BLaER1 (cell line): ENCODE data around the gene STX18.
A peak's percentile ranks its signal among the peaks of the same experiment; 100 is the strongest.
"Not testable (repeated sequence)": the region's sequence is repeated elsewhere in the genome, so short reads cannot be mapped to it uniquely, and the experiment has no call there.

ENCODE experiments used
- H3K27ac ChIP-seq: shearing (Covaris generic); formaldehyde crosslinking; 2 replicates; pipeline ENCODE4 v1.8.1; 2022
- H3K27me3 ChIP-seq: shearing (Covaris generic); formaldehyde crosslinking; 2 replicates; pipeline ENCODE4 v1.8.1; 2022
- H3K36me3 ChIP-seq: shearing (Covaris generic); formaldehyde crosslinking; 2 replicates; pipeline ENCODE4 v1.8.1; 2022
- H3K4me1 ChIP-seq: shearing (Covaris generic); formaldehyde crosslinking; 2 replicates; pipeline ENCODE4 v1.8.1; 2022
- H3K4me2 ChIP-seq: shearing (Covaris generic); formaldehyde crosslinking; 2 replicates; pipeline ENCODE4 v1.8.1; 2022
- H3K4me3 ChIP-seq: shearing (Covaris generic); formaldehyde crosslinking; 2 replicates; pipeline ENCODE4 v1.8.1; 2022
- H3K9ac ChIP-seq: shearing (Covaris generic); formaldehyde crosslinking; 2 replicates; pipeline ENCODE4 v1.8.1; 2022
- H3K9me3 ChIP-seq: shearing (Covaris generic); formaldehyde crosslinking; 2 replicates; pipeline ENCODE4 v1.8.1; 2022
- H4K20me1 ChIP-seq: shearing (Covaris generic); formaldehyde crosslinking; 2 replicates; pipeline ENCODE4 v1.8.1; 2022
- Cebpa-rat ChIP-seq: shearing (Covaris generic); IDR thresholded peaks from 2 replicates; pipeline ENCODE4 v1.8.1; 2022

Gene STX18

DNA sequence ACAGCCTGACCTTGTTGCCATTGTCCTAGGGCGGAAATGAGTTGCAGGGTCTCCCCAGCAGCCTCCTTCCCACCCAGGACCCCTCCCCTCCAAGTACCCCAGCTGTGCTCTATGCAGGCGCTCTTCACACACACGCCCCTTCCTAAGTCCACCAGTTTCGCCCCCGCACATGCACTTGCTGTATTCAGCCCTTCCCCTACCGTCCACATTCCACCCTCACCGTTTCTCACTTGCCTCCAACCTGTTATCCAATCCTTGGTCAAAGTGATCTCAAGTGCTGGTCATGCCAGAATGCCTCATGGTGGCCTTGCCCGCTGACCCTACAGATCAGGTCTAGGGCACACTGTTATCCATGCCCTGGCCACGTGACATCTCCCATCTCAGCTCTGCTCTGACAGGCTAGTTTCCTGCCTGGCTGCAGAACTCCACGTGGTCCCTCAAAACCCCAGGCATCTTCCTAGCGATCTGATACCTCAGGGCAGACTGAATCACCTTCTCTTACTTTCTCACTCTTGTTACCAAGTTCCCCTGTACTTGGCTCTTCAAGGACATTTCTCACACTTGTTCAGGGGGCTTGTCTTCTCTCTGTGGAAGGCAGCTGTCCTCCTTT lies 115.2 kb downstream of the STX18 start:
- Histone ChIP-seq H4K20me1 (no peaks in the 10 kb centered on the region), H3K27me3 (no peaks in the 10 kb centered on the region), H3K9me3 (no peaks in the 10 kb centered on the region), H3K4me1 (peaks cover 13% of the 10 kb centered on the region; the same call in 1 of the 2 replicates), H3K4me3 (no peak overlapping the region), H3K36me3 (peaks cover 69% of the 10 kb centered on the region), H3K9ac (no peak overlapping the region), H3K4me2 (no peak overlapping the region), H3K27ac (no peak overlapping the region)
- no peak for TF ChIP-seq Cebpa-rat

GRCh38 chr4:4425696-4426095 lies 116.2 kb downstream of the STX18 start:
- H3K9me3 ChIP-seq: no peaks in the 10 kb centered on the region
- H3K4me2 ChIP-seq: no peak overlapping the region
- no peak overlapping the region for H3K27ac ChIP-seq
- TF ChIP-seq Cebpa-rat: no peak
- H4K20me1 ChIP-seq: no peaks in the 10 kb centered on the region
- H3K4me3 ChIP-seq: no peak overlapping the region
- no peaks in the 10 kb centered on the region for H3K27me3 ChIP-seq
- peaks cover 78% of the 10 kb centered on the region for H3K36me3 ChIP-seq
- peaks cover 13% of the 10 kb centered on the region; the same call in 1 of the 2 replicates for H3K4me1 ChIP-seq
- H3K9ac ChIP-seq: no peak overlapping the region

GRCh38 chr4:4425119-4425690 lies 116.6 kb downstream of the STX18 start:
- peaks cover 83% of the 10 kb centered on the region for H3K36me3 ChIP-seq
- H3K4me2 ChIP-seq: no peak overlapping the region
- H3K9ac ChIP-seq: no peak overlapping the region
- H4K20me1 ChIP-seq: no peaks in the 10 kb centered on the region
- no peaks in the 10 kb centered on the region for H3K27me3 ChIP-seq
- H3K27ac ChIP-seq: no peak overlapping the region
- no peak overlapping the region for H3K4me3 ChIP-seq
- H3K4me1 ChIP-seq: peaks cover 13% of the 10 kb centered on the region
- TF ChIP-seq Cebpa-rat: no peak
- H3K9me3 ChIP-seq: no peaks in the 10 kb centered on the region

DNA sequence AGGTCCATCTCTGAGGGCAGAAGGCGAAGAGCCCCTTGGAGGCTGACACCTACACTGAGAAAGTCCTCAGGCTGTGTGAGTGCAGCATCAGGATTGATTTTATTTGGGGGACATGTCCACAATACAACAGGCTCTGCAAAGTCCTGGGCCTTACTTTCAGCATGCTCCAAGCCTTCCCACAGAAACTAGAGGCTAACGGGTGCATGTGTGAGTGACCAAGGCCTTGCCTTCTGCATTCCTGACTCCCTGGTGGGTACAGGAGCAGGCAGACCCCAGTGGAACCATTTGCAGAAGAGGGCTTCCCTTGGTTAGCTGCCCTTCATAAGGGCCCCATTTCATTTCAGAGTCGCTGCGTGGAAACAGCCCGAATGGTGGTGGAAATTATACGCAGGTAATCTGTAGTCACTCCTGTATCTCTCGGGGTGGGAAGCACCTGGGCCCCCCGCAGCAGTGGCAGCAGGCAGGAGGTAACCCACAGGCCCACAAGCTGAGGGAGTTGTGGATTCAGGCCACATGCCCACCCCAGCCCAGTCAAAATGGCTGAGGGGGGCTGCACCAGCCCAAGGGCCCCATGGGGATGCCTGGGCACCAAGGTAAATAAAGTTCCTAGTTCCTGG lies 117.2 kb downstream of the STX18 start:
- Histone ChIP-seq H3K4me1 (peaks cover 19% of the 10 kb centered on the region), H3K36me3 (peaks cover 88% of the 10 kb centered on the region), H3K4me2 (no peak overlapping the region), H3K27me3 (no peaks in the 10 kb centered on the region), H3K9ac (no peak overlapping the region), H4K20me1 (no peaks in the 10 kb centered on the region), H3K27ac (no peak overlapping the region), H3K9me3 (no peaks in the 10 kb centered on the region), H3K4me3 (no peak overlapping the region)
- no peak for TF ChIP-seq Cebpa-rat

GRCh38 chr4:4423706-4424498 lies 117.9 kb downstream of the STX18 start:
- Histone ChIP-seq H3K36me3 (peaks cover 83% of the 10 kb centered on the region), H3K4me1 (peaks cover 27% of the 10 kb centered on the region), H3K9me3 (no peaks in the 10 kb centered on the region), H3K9ac (no peak overlapping the region), H4K20me1 (no peaks in the 10 kb centered on the region), H3K27me3 (no peaks in the 10 kb centered on the region), H3K4me3 (no peak overlapping the region), H3K27ac (no peak overlapping the region), H3K4me2 (no peak overlapping the region)
- TF ChIP-seq Cebpa-rat: no peak

DNA sequence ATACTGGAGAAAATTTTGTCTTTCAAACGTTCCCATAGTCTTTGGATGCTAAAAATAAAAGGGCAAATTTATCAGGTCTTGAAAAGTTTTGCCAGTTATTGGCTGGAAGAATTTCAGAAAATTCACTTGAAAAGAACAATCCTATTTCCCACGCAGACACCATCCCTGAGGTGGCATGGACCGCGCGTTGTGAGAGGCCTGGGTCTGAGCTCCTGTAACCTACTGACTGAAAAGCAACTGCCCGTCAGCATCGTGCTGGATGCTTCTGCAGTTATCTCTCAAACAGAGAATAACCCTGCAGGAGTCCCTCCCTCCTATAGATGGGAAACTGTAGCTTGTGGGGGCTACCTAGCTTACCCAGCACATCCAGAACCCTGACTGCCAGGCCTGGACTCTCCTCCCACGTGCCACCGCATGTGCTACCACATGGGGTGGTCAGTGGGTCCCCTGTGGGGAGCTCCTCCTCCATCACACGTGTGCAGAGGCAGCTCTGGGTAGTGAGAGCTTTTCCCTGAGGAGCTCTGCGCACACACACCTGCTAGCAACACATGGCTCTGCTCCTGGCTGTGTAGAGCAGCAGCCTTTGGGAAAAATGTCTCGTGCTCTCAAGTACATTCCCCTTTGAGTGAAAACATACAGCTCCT lies 118.9 kb downstream of the STX18 start:
- Histone ChIP-seq H3K27me3 (no peaks in the 10 kb centered on the region), H3K4me3 (no peak overlapping the region), H3K9me3 (no peaks in the 10 kb centered on the region), H4K20me1 (no peaks in the 10 kb centered on the region), H3K4me1 (peaks cover 36% of the 10 kb centered on the region), H3K9ac (no peak overlapping the region), H3K36me3 (peaks cover 74% of the 10 kb centered on the region), H3K4me2 (no peak overlapping the region), H3K27ac (no peak overlapping the region)
- no peak for TF ChIP-seq Cebpa-rat

DNA sequence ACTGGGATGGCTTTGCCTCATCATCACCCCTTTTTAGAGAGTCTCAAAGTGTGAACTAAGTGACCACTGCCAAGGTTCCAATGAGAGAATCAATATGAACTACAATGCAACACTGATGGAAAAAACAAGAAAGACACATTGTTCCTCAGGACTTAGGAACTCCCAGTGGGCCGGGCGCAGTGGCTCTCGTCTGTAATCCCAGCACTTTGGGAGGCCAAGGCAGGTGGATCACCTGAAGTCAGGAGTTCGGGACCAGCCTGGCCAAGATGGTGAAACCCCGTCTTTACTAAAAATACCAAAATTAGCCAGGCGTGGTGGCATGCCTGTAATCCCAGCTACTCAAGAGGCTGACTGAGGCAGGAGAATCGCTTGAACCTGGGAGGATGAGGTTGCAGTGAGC lies 119.7 kb downstream of the STX18 start:
- H3K4me3 ChIP-seq, H3K9ac ChIP-seq, H3K27me3 ChIP-seq, H4K20me1 ChIP-seq, H3K9me3 ChIP-seq, H3K27ac ChIP-seq, H3K4me2 ChIP-seq: not testable (repeated sequence)
- Histone ChIP-seq H3K4me1 (peaks cover 37% of the 10 kb centered on the region), H3K36me3 (peaks cover 74% of the 10 kb centered on the region)

DNA sequence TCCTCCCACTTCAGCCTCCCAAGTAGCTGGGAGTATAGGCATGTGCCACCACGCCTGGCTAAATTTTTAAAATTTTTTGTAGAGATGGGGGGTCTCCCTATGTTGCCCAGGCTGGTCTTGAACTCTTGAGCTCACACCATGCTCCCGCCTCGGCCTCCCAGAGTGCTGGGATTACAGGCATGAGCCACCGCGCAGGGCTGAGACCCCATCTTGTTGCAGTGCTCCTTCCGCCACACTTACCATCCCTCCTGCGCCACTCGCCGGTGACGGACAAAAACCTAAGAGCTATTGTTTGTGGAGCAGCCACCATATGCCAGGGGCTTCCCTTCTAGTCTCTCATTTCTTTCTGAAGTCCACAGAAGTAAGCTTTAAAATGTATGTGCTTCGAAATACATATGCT lies 120.5 kb downstream of the STX18 start:
- no peak overlapping the region for H3K4me2 ChIP-seq
- no peak overlapping the region for H3K4me3 ChIP-seq
- TF ChIP-seq Cebpa-rat: no peak
- no peaks in the 10 kb centered on the region for H3K9me3 ChIP-seq
- no peaks in the 10 kb centered on the region for H4K20me1 ChIP-seq
- H3K4me1 ChIP-seq: peaks cover 39% of the 10 kb centered on the region
- no peaks in the 10 kb centered on the region for H3K27me3 ChIP-seq
- no peak overlapping the region for H3K9ac ChIP-seq
- no peak overlapping the region for H3K27ac ChIP-seq
- peaks cover 70% of the 10 kb centered on the region for H3K36me3 ChIP-seq

- no peak overlapping the region; the same call in 1 of the 2 replicates for H3K27ac ChIP-seq
- no peaks in the 10 kb centered on the region for H3K27me3 ChIP-seq
- TF ChIP-seq Cebpa-rat: no peak
- peaks cover 6% of the 10 kb centered on the region; the same call in 1 of the 2 replicates for H3K9me3 ChIP-seq
- H3K4me1 ChIP-seq: peaks cover 39% of the 10 kb centered on the region
- no peaks in the 10 kb centered on the region for H4K20me1 ChIP-seq
- no peak overlapping the region for H3K9ac ChIP-seq
- peaks cover 73% of the 10 kb centered on the region for H3K36me3 ChIP-seq
- peak overlapping the region; percentile 82; the same call in 1 of the 2 replicates for H3K4me2 ChIP-seq
- no peak overlapping the region for H3K4me3 ChIP-seq
Measured at GRCh38 chr4:4420421-4420820, 121.4 kb downstream of the STX18 start.
